HG03457 (cell line): Measurements from ENCODE around the gene SETD1B.

ENCODE experiments used
- ATAC-seq: cut with Tn5 transposase; IDR thresholded peaks from one replicate; pipeline ENCODE4 v1.9.1; 2021; ENCODE audit warnings: moderate number of reproducible peaks; ENCODE audit not compliant: unreplicated experiment

Gene SETD1B

DNA sequence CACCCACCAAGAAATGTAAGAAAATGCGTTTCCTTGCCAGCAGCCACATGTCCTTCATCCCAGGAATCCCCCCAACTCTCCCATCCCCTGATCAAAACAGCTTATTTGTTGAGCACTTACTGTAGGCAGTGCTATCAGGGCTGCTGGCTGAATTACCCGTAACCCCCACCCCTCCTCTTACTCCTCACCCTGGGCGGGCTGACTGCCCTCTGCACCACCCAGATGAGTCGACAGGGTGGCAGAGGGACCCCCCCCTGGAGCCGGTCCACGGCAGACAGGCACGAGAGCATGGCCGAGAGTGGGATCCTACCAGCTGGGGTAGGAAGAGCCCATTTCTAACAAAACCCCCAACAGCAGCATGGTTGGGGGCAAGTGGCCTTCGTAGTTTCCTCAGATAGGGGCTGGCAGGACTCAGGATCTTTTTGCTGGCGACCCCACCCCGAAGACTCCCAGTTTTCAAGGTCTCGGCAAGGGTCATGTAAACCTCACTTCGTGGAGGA, 9.2 kb upstream of the SETD1B start:
- ATAC-seq, result no peak

DNA sequence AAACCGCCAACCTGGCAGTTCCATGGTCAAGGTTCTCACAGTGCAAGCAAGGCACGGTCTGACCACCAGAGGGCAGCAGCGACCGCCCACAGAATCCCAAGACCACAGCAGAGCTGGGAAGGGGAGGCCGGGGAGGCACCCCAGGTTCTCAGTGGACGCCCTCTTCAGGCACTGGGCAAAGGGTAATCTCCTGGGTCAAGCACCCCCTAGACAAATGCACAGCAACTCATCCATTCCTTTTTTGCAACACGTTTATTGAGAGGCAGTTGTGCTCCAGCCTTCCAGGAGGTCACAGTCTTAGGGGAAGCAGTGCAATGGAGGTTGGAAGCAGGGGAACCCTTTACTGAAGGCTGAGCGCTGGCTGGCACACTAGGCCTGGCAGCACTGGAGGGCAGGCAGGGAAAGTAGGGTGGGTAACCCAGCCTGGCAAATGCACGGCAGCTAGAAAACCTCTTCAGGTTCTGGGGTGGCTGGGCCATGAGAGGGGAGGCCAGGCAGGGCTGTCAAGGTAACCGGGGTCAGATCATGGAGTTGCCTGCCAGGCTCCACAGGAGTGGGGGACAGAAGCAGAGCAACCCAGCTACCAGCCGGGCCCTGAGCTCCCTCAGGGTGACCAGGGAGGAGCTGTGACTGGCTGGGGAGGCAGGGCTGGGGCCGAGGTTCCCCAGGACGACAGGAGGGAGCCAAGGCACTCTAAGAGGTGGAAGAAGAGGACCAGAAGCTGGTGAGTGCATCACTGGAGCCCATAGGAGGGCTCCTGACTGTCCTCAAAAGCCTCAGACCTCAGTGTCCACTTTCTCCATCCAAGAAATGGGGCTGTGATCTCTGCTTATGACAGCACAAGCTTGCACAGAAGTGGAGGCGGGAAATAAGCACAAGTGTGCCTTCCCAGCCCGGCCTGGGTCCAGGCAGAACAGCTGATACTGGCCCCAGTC, 8.5 kb upstream of the SETD1B start:
- no peak for ATAC-seq

DNA sequence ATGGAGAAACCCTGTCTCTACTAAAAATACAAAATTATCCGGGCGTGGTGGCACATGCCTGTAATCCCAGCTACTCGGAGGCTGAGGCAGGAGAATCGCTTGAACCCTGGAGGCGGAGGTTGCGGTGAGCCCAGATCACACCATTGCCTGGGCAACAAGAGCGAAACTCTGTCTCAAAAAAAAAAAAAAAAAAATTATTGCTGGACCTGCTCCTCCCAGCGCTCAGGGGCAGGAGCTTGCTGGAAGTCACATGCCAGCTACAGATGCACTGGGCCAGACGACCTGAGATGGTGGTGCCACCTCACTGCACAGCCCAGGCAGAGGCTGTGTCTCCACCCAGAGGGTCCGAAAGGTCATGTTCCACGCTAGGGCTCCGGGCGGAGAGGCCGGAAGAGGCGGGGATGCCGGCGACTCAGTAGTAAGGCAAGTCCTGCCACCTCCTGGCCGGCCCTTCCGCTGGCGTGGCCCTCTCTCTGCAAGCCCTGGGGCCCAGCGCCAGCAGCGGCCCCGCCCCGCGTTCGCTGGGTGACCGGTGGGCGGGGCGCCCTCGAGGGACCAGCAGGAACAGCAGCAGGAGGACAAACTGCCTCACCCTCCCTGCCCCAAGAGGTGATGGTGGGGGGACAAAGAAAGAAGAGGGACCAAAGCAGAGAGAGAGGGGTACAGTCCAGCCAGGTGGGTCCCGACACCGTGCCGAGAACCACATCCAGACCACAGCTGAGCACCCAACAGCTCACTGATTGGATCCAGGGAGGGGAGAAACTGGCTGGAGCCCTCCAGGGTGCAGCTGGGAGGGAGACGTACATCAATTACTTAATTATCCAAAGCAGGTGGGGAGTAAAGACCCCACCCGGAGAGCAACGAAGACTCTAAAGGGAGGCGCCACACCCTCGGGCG, 6.7 kb upstream of the SETD1B start:
- ATAC-seq, result no peak

DNA sequence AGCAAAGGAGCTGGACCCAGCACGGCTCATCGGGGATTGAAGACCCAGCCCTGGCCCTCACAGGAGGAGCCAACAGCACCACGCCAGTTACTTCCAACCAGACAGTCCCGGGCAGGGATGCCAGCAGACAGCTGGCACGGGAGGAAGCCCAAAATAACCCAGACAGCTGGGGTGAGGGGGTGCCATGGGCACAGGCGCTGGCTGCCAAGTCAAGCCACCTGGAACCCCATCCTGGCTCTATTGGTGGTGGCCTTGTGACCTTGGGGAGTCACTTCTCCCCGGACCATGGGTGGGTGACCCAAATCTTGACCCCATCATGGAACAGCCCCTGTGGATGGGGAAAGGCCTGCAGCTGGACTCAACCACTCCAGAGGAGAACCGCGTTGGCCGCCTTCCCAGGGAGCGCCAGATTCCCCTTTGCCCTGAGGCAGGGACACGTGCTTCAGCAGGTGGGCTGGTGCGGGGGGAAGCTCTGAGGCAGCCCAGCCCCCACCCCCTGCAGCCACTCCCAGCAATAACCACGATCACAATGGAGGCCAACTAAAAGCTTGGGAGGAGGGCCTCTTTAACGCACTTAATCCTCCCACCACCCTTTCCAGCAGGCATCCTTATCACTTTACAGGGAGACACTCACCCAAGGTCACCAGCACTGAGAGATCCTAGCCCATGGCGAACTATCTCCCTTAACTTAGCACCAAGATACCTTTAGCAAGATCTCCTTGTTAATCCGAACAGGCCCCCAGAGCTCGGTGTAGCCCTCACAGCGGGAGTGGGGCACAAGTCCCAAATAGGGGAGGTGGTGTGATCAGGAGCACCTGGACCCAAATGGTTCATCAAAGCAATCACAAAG, 5.6 kb upstream of the SETD1B start:
- no peak for ATAC-seq

DNA sequence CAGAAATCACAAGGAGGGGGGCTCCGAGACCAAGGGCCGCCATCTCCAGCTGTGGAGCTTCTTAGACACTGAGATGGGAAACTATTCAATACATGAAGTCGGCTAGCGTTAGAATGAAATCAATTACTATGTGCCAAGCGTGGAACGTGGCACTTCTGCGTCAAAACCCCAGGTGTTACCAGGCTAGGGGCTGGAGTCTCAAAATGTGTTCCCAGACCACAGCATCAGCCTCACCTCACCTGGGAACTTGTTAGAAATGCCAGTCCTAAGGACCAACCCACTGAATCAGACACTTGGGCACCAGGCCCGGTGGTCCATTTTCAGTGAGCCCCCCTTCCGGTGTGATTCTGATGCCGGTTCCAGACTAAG, 5.0 kb upstream of the SETD1B start:
- ATAC-seq, result no peak

DNA sequence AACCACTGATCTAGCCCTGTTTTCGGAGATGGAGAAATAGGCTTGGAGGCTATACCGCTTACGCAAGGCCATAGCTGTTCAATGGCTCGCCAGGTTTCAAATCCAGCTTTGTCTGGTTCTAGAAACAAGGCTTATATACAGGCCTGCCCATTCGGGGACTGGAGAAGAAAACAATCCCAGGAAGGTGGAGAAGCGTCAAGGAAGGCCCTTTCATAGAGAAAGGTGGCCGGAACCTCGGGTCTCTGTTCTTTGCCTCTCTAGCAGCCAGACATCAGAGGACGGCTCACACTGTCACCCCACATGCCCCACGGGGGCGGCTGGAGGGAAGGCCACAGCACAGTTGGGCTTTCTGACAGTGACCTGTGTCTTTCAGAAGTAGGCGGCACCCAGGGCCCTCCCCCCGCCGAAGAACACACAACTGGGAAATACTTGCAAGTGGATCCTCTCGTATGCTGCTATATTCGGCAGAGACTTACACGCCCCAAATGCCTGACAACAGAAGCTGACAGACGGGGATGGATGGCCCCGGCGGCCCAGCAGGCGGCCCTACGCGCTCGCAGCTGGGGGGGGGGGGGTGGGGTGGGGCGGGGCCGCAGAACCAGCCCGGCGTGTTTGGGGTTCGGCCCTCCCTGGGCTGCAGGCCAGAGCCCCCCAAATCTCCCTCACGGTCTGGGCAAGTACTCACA, 4.5 kb upstream of the SETD1B start:
- no peak for ATAC-seq

DNA sequence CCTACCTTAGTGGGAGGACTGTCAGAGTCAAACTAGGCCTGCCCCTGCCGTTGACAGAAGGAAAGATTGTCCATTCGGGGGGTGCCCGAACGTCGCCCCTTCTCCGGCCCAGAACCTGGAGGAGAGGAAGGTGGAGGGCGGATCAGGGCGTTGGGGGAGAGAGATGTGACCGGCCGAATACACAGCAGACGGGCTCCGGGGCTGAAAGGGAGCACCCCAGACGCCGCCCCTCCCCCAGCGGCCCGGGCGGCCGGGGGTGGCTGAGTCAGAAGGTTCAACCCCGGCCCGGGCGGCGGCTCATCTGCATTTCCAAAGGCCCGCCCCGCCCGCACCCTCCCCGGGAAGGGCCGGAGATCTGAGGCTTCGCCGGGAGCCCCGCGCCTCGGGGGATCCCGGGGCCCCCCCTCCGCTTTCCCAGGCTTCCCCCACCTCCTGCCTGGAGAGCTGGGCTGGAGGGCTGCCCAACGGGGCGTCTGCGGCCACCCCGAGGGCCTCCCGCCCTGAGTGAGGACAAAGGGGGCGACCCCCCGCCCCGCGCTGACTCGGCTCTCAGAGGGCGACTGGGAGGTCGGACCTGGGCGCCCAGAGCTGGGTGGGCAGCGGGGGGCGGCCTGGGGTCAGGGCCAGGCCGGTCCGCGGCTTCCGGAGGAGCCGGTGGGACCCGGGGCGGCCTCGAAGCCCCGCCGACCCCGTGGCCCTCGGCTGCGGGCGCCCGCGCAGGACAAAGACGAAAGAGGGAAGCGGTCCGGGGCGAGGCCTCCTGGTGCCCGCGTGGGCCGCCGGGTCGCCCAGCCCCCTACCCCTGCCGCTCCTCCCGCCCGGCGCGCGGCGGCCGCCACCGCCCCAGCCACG, 3.7 kb upstream of the SETD1B start:
- no peak for ATAC-seq

DNA sequence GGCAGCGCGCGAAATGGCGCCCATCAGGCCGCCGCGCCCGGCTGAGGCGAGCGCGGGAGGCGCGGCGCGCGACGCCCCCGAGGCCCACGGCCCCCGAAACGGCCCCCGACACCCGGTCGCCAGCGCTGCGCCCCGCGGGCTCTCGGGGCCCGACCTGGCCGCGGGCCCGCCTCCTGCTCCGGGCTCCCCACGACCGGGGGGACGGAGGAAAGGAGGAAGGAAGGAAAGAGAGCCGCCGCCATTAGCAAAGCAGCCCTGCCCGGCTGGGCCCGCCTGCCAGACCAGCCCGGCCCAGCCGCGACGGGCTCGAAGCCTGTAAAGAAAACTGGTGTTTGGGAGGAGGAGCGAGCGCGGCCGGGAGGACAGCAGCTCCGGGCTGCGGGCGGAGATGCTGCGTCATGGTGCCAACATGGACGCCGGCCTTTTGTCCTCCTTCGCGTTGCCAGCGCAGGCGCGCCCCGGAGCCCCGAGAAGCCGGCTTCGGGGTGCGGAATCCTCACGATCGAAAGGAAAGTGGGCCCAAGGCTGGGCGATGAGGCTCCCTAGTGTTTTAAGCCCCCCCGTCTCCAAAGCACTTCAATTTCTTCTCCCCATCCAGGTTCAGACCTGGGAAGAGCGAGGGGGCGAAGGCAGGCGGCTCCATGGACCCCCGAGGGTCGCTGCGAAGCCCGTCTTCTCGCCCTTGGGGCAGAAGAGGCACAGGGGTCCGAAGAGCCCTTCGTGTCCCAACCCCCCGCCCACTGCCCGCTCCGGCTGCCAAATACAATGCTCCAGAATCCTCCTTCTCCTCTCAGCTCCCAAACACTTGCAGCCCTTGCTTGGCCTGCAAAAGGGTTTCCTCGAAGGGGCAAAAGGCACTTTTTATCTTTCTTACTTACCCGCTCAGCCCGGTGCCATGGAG, 2.9 kb upstream of the SETD1B start:
- no peak for ATAC-seq

DNA sequence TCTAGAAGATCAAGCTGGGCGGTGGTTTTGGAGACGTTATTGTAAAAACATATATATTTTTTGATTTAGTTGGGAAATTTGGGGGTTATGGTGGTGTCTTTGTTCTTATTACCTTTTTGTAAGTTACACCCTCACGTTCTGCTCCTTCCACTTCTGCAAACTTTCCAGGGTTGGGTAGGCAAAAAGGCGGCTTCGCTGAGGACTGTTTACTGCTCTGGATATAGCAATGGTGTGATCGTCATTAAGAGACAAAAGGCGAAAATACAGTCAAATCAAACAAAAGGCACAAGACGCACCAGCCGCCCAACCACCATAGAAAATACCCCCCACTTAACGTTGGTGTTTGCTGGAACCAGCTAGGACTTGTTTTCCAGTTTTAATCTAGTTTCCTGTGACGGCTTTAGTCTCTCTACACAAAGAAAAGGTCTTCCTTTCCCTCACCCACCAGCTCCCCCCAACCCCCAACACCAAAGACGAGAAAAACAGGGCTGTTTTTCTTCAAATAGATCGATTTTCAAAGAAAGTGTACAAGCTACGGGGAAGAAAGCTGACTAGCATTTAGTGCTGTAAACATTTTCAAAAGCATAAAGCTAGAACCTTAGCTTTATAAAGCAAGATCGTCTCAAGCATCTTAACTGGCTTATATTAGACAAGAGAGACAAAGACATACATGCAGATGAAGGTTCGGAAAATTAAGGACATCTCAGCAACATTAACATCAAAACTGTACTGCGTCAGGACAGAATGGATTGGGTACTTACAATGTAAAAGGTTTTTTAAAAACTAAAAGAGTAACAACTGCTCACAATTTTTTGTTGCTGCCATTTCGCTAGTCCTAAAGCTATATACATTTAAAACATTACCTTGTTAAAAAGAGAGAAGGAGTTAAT, 2.0 kb upstream of the SETD1B start:
- no peak for ATAC-seq

DNA sequence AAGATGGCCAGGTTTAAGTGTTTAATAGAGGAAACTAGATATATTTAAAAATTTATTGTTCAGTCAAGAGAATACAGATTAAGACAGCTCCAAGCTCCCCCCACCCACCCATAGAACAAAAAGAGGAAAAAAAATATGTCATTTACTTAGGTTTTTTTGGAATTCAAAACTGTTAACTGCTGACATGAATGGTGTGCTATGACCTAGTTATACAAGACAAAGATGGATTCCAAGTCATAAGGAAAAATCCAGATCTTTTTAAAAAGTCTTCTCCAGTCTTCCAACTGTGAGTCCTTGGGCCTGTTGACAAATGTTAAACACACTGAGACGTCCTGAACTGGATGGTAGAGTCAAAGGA, 1.3 kb upstream of the SETD1B start:
- ATAC-seq, result no peak

DNA sequence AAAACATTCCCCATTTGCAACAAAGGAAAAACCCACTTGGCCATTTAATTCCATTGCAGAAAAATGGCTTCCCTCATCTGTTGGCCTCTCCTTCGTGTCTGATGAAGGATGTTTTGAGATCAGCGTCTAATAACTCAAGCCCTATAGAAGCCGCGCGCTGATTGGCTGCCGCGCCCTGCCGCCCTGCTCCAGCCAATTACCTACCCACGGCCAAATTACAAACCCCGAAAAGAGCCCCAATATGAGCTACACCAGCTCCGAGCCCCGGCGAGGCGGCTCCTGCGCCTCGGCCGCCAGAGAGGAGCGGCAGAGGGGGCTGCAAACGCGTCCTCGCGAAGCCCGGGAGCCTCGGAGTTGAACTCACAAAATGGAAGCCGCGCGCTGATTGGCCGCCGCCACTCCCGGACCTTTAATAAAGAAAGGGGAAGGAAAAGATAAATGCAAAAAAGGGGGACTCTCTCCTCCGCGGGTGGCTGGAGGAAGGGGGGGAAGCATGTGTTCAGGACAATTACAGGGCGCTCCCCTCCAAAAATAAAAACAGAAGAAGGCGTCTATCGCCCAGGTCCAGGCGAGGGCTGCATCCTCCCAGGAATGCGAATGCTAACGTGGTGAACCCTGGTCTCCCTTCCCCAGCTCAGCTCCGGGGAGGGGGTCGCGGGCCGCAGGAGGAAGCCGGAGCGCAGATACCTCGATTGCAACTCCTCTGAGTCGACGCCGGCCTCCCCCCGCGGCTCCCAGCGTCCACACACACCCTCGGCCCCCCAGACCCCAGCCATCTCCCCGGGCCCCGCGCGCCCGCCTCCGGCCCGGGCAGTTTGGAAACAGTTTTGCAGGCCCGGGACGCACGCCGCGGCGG, 738 bp upstream of the SETD1B start:
- no peak for ATAC-seq

DNA sequence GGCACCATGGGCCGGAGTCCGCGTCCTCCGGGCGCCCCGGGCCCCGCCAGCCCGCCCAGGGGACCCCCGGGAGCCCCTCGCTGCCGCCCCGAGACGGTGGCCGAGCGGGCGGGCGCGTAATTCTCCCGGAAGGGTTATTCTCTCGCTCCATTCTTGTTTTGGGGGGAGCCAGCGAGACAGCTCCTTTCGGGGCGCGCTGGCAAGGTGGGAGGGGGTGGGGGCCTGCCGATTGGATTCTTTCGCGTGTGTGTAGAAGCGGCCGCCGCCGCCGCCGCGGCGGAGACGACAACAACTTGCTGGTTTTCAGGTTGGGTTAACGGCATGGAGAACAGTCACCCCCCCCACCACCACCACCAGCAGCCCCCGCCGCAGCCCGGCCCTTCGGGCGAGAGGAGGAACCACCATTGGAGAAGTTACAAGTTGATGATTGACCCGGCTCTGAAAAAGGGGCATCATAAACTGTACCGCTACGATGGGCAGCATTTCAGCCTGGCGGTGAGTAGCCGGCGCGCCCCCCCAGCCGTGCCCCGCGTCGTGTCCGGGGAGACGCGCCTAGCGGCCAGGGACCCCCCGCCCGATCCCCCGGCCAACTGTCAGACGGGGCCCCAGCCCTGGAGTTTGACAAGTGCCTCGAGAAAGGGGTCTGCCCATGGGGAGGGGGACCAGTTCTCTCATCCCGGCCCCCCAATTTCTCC, 755 bp downstream of the SETD1B start:
- no peak for ATAC-seq

DNA sequence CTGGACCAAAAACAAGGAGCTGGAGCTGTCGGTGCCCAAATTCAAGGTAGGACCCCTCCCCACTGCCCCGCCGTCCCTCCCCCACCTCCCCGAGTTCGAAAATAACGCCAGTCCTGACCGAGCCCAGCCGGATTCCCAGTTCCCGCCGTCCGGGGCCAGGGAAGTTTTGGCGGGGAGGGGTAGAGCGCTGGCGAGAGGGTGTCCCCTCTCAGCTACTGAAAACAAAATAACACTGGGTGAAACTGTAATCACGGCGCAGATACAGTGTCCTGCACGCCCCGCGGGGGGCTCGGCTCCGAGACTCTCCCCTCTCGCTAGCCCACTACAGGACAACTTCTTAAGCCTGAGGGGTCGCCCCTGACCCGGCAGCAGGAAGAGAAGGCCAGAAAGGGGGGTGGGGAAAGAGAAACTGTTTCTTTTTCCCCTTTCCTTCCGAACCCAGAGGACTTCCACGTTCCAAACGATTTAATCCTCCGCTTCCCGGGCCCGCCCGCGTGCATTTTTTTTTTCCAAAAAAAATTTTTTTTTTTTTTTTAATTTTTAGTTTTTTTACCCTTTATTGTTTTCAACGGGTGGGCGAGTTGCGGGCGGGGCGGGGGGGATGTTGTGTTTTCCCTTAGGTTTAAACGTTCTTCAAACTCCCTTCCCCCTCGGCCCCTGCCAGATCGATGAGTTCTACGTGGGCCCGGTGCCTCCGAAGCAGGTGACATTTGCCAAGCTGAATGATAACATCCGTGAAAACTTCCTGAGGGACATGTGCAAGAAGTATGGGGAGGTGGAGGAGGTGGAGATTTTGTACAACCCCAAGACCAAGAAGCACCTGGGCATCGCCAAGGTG, 1.6 kb downstream of the SETD1B start:
- ATAC-seq, result no peak

DNA sequence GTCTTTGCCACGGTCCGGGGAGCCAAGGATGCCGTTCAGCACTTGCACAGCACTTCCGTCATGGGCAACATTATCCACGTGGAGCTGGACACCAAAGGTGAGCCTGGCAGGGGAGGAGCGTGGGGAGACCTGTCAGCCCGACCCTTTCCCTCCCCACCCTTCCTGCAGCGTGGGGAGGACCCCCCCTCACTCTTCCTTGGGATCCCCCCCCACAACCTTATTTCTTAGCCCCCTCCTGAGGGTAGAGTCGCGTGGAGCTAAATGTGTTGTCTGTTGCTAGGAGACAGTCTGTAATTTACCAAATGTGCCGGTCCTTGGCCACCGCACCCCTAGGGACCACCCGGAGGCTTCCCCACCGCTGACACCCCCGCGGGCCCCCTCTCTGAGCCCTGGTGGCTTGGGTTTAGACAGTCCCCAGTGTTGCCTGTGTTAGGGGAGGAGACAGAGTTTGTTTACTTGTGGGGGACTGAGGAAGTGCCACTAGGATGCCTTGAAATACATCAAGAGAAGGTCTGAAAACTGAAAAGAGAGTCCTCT, 2.3 kb downstream of the SETD1B start:
- ATAC-seq, result no peak
